OCI-LY3 (cell line): Measurements from ENCODE around the gene FBLIM1.

ENCODE experiments used
- H2AFZ ChIP-seq: fragments of 200-600, 300-600 bp; shearing (Covaris generic); 2 replicates; pipeline ENCODE4 v1.6.0; 2014; ENCODE audit warnings: antibody characterized with exemption, low read depth, low read length
- H3K27ac ChIP-seq: fragments of 200-600, 300-600 bp; sonication (generic); 2 replicates; pipeline ENCODE4 v1.5.1; 2014; ENCODE audit warnings: mild to moderate bottlenecking, low read length, moderate library complexity, mixed read lengths
- H3K27me3 ChIP-seq: fragments of 200-600, 300-600 bp; sonication (generic); 2 replicates; pipeline ENCODE4 v1.6.1; 2014; ENCODE audit warnings: low read depth, low read length, mixed read lengths
- H3K36me3 ChIP-seq: fragments of 200-600, 300-600 bp; sonication (generic); replicated peaks from 2 replicates; pipeline ENCODE3; 2014; ENCODE audit warnings: low read depth, low read length, mixed read lengths
- H3K4me1 ChIP-seq: fragments of 300-600, 200-600 bp; sonication (generic); 2 replicates; pipeline ENCODE4 v1.6.1; 2014; ENCODE audit warnings: low read length, mixed read lengths
- H3K4me2 ChIP-seq: fragments of 200-600, 300-600 bp; sonication (generic); 2 replicates; pipeline ENCODE4 v1.6.1; 2014; ENCODE audit warnings: low read length, mixed read lengths
- H3K4me3 ChIP-seq: fragments of 300-600, 200-600 bp; sonication (generic); 2 replicates; pipeline ENCODE4 v1.5.1; 2014; ENCODE audit warnings: antibody characterized with exemption, mild to moderate bottlenecking, low read length, moderate library complexity
- H3K79me2 ChIP-seq: fragments of 300-600, 200-600 bp; shearing (Covaris generic); 2 replicates; pipeline ENCODE4 v1.6.1; 2014; ENCODE audit warnings: mild to moderate bottlenecking, low read length, mixed read lengths
- H3K9ac ChIP-seq: fragments of 300-600, 200-600 bp; shearing (Covaris generic); 2 replicates; pipeline ENCODE4 v1.6.0; 2014; ENCODE audit warnings: mild to moderate bottlenecking, low read length, moderate library complexity
- H3K9me3 ChIP-seq: fragments of 200-600, 300-600 bp; shearing (Covaris generic); 2 replicates; pipeline ENCODE4 v1.6.1; 2014; ENCODE audit warnings: low read length, mixed read lengths; ENCODE audit not compliant: insufficient read depth
- H4K20me1 ChIP-seq: fragments of 200-600, 300-600 bp; sonication (generic); 2 replicates; pipeline ENCODE4 v1.6.1; 2016; ENCODE audit warnings: low read length, mixed read lengths; ENCODE audit not compliant: insufficient read depth
- EZH2phosphoT487 ChIP-seq: fragments of 200-600 bp; shearing (Covaris generic); IDR thresholded peaks from 2 replicates; pipeline ENCODE4 v1.6.1; 2018; ENCODE audit warnings: antibody characterized with exemption, mixed run types, low read depth
- TF ChIP-seq, protein P1 (sequence below): fragments of 200-600, 300-600 bp; sonication (generic); IDR thresholded peaks from 2 replicates; pipeline ENCODE4 v1.5.1; 2014; ENCODE audit warnings: antibody characterized with exemption, low read length, low read depth

FBLIM1 gene

DNA sequence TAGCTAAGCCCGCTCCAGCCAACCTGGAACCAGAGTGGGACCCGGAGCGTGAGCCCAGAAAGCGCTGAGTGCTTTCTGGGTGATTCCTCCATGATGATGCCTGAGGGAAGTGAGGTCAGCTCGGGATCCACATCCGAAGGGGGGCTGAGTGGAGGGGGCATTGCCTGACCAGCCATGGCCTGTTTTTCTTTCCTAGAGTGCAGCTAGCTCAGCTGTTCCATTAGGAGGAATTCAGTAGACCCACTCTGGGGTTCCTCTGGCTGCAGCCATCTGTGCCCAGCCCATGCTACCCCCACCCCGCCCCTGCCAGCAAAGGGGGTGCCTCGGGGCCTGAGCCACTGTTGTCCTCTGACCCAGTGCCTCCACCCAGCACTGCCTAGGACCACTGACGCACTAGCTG, 32.1 kb upstream of the FBLIM1 start:
- no peaks in the 10 kb centered on the region for H3K27me3 ChIP-seq
- H3K79me2 ChIP-seq: no peaks in the 10 kb centered on the region
- H3K4me2 ChIP-seq: no peak overlapping the region
- no peak overlapping the region for H3K27ac ChIP-seq
- H2AFZ ChIP-seq: no peak overlapping the region
- no peaks in the 10 kb centered on the region for H3K9me3 ChIP-seq
- H3K9ac ChIP-seq: no peak overlapping the region
- H3K4me1 ChIP-seq: no peaks in the 10 kb centered on the region
- no peak overlapping the region for H3K4me3 ChIP-seq
- TF ChIP-seq EZH2phosphoT487: no peak
- TF ChIP-seq, protein P1, sequence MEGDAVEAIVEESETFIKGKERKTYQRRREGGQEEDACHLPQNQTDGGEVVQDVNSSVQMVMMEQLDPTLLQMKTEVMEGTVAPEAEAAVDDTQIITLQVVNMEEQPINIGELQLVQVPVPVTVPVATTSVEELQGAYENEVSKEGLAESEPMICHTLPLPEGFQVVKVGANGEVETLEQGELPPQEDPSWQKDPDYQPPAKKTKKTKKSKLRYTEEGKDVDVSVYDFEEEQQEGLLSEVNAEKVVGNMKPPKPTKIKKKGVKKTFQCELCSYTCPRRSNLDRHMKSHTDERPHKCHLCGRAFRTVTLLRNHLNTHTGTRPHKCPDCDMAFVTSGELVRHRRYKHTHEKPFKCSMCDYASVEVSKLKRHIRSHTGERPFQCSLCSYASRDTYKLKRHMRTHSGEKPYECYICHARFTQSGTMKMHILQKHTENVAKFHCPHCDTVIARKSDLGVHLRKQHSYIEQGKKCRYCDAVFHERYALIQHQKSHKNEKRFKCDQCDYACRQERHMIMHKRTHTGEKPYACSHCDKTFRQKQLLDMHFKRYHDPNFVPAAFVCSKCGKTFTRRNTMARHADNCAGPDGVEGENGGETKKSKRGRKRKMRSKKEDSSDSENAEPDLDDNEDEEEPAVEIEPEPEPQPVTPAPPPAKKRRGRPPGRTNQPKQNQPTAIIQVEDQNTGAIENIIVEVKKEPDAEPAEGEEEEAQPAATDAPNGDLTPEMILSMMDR: no peak
- H4K20me1 ChIP-seq: no peaks in the 10 kb centered on the region
- no peaks in the 10 kb centered on the region for H3K36me3 ChIP-seq

DNA sequence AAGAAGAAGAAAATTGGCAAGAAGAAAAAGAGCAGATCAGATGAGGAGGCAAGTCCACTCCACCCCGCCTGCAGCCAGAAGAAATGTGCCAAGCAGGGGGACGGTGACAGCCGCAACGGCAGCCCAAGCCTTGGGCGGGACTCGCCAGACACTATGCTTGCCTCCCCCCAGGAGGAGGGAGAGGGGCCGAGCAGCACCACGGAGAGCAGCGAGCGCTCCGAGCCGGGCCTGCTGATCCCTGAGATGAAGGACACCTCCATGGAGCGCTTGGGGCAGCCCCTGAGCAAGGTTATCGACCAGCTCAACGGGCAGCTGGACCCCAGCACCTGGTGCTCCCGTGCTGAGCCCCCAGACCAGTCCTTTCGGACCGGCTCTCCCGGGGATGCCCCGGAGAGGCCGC, 31.6 kb upstream of the FBLIM1 start:
- no peak for TF ChIP-seq EZH2phosphoT487
- TF ChIP-seq, protein P1: no peak
- no peak overlapping the region for H3K9ac ChIP-seq
- no peak overlapping the region for H3K27ac ChIP-seq
- no peaks in the 10 kb centered on the region for H3K9me3 ChIP-seq
- no peak overlapping the region for H3K4me3 ChIP-seq
- H3K27me3 ChIP-seq: no peaks in the 10 kb centered on the region
- no peak overlapping the region for H2AFZ ChIP-seq
- no peaks in the 10 kb centered on the region for H3K79me2 ChIP-seq
- no peaks in the 10 kb centered on the region for H4K20me1 ChIP-seq
- H3K4me2 ChIP-seq: no peak overlapping the region
- H3K36me3 ChIP-seq: no peaks in the 10 kb centered on the region
- no peaks in the 10 kb centered on the region for H3K4me1 ChIP-seq

DNA sequence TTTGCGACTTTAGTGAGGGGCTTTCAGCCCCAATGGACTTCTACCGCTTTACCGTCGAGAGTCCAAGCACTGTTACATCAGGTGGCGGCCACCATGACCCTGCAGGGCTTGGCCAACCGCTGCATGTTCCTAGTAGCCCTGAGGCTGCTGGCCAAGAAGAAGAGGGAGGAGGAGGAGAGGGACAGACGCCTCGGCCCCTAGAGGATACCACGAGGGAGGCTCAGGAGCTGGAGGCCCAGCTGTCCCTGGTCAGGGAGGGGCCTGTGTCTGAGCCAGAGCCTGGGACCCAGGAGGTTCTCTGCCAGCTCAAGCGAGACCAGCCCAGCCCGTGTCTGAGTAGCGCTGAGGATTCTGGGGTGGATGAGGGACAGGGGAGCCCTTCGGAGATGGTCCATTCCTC, 31.2 kb upstream of the FBLIM1 start:
- Histone ChIP-seq H3K4me3 (no peak overlapping the region), H3K9ac (no peak overlapping the region), H4K20me1 (no peaks in the 10 kb centered on the region), H3K4me2 (no peak overlapping the region), H3K36me3 (no peaks in the 10 kb centered on the region), H3K79me2 (no peaks in the 10 kb centered on the region), H3K27me3 (no peaks in the 10 kb centered on the region), H2AFZ (no peak overlapping the region), H3K27ac (no peak overlapping the region), H3K9me3 (no peaks in the 10 kb centered on the region), H3K4me1 (no peaks in the 10 kb centered on the region)
- no peak for TF ChIP-seq EZH2phosphoT487
- TF ChIP-seq, protein P1: no peak

DNA sequence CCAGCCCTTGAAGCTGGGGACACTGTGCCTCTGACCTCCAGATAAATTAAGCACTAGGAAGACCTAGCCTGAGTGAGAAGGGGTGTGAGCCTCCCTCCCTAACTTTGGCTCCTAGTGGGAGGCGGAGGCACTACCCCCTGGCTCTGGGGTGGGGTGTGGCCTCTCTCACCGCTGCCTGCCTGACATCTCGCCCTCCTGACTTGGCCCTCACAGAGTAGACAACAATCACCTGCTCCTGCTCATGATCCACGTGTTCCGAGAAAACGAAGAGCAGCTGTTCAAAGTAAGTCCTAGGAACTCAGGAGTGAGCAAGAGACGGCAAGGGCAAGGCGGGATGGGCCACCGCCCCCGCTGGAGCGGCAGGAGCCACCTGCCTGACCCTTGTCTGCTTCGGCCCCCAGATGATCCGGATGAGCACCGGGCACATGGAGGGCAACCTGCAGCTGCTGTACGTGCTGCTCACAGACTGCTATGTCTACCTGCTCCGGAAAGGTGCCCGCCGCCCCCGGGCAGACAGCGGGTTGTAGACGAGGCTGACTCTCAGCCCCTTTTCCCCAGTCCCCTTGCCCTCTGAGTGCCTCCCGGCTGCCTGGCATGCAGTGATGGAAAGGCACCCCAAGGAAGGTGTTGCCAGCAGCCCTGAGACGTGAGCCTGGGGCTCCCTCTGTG, 30.6 kb upstream of the FBLIM1 start:
- H4K20me1 ChIP-seq: no peaks in the 10 kb centered on the region
- H3K79me2 ChIP-seq: no peaks in the 10 kb centered on the region
- H3K27ac ChIP-seq: no peak overlapping the region
- H3K4me2 ChIP-seq: no peak overlapping the region
- no peaks in the 10 kb centered on the region for H3K9me3 ChIP-seq
- TF ChIP-seq, protein P1: no peak
- TF ChIP-seq EZH2phosphoT487: no peak
- H3K4me3 ChIP-seq: no peak overlapping the region
- no peak overlapping the region for H3K9ac ChIP-seq
- no peak overlapping the region for H2AFZ ChIP-seq
- H3K36me3 ChIP-seq: no peaks in the 10 kb centered on the region
- no peaks in the 10 kb centered on the region for H3K4me1 ChIP-seq
- no peaks in the 10 kb centered on the region for H3K27me3 ChIP-seq
